Measurements from ENCODE around the gene OR1N1.

The OR1N1 gene

DNA sequence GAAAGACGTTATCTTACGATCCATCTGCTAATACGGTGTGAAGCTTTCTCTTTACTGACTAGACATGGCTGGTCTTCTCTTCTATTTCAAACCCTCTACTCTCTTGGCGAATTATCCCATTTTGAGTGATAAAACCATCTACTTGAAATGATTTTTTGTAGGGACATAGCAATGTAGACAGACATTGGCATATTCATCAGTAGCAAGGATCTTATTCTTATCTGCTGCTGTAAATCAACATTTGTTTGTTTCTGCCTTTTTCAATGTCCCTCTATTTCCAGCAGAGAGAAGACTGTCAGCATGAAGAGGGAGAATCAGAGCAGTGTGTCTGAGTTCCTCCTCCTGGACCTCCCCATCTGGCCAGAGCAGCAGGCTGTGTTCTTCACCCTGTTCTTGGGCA is 8.3 kb downstream of the OR1N1 start, which contains the start of gene OR1J4:
Gene OR1J4, plus strand, starts transcription at position 301 of the 400 bp plus-strand sequence. Its CDS starts 0 bp downstream, at position 301.
- in situ Hi-C loops (cut with MboI; ENCODE audit: low sequenced_read_pairs, unreplicated experiment) = no loop called here
- TF ChIP-seq, protein P1, sequence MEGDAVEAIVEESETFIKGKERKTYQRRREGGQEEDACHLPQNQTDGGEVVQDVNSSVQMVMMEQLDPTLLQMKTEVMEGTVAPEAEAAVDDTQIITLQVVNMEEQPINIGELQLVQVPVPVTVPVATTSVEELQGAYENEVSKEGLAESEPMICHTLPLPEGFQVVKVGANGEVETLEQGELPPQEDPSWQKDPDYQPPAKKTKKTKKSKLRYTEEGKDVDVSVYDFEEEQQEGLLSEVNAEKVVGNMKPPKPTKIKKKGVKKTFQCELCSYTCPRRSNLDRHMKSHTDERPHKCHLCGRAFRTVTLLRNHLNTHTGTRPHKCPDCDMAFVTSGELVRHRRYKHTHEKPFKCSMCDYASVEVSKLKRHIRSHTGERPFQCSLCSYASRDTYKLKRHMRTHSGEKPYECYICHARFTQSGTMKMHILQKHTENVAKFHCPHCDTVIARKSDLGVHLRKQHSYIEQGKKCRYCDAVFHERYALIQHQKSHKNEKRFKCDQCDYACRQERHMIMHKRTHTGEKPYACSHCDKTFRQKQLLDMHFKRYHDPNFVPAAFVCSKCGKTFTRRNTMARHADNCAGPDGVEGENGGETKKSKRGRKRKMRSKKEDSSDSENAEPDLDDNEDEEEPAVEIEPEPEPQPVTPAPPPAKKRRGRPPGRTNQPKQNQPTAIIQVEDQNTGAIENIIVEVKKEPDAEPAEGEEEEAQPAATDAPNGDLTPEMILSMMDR (IDR thresholded peaks at IDR 0.05; ENCODE audit: borderline replicate concordance, control extremely low read depth, extremely low read depth, insufficient read depth, missing control alignments) = no peak
- no peak for DNase-seq (ENCODE audit: low spot score)

DNA sequence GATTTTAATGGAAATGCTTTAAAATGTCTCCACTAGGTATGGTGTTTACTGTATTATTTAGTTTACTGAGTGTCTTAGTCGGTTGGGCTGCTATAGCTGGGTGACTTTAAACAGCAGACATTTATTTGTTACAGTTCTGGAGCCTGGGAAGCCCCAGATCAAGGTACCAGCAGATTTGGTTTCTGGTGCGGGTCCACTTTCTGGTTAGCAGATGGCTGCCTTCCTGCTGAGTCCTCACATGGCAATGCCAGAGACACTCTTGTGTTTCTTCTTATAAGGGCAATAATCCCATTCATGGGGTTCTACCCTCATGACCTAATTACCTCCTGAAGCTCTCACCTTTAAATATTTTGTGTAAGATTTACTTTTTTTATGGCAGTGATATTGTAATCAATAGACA is 8.9 kb downstream of the OR1N1 start:
- no peak for DNase-seq (ENCODE audit: low spot score)
- in situ Hi-C loops (cut with MboI; ENCODE audit: low sequenced_read_pairs, unreplicated experiment) = no loop called here
- TF ChIP-seq, protein P1 (IDR thresholded peaks at IDR 0.05; ENCODE audit: borderline replicate concordance, control extremely low read depth, extremely low read depth, insufficient read depth, missing control alignments) = no peak

DNA sequence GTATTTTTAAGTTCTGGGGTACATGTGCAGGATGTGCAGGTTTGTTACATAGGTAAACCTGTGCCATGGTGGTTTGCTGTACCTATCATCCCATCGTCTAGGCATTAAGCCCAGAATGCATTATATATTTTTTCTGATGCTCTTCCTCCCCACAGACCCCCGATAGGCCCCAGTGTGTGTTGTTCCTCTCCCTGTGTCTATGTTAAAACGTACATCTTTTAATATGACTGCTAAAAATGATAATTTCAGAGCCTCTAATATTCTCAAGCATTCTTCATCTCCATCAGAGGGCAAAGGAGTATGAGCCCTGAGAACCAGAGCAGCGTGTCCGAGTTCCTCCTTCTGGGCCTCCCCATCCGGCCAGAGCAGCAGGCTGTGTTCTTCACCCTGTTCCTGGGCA is 16.6 kb downstream of the OR1N1 start, which contains the start of gene OR1J2:
Gene OR1J2, plus strand, starts transcription at position 301 of the 400 bp plus-strand sequence. Its CDS starts 0 bp downstream, at position 301.
- in situ Hi-C loops (cut with MboI; ENCODE audit: low sequenced_read_pairs, unreplicated experiment) = no loop called here
- no peak for DNase-seq (ENCODE audit: low spot score)
- TF ChIP-seq, protein P1 (IDR thresholded peaks at IDR 0.05; ENCODE audit: borderline replicate concordance, control extremely low read depth, extremely low read depth, insufficient read depth, missing control alignments) = no peak

DNA sequence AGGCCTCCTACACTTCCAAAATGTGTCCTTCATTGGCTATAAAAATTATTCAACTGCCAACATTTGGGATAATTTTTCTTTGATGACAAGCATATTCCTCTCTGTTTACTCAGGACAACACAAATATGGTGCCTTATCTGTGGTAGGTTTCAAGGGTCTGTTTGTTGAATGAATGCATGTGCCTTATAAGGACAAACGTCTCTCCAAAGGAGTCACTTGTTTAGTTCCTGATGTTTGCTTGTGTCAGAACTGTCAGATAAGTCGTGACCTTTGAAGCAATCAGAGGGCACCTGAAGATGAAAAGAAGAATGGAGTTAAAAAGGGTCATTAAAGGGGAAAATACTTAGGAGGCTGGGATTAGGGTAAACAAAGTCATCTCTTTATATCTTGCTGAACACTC is 20.1 kb downstream of the OR1N1 start:
- DNase-seq (ENCODE audit: low spot score) = no peak
- TF ChIP-seq, protein P1 (IDR thresholded peaks at IDR 0.05; ENCODE audit: borderline replicate concordance, control extremely low read depth, extremely low read depth, insufficient read depth, missing control alignments) = no peak
- in situ Hi-C loops (cut with MboI; ENCODE audit: low sequenced_read_pairs, unreplicated experiment) = no loop called here

DNA sequence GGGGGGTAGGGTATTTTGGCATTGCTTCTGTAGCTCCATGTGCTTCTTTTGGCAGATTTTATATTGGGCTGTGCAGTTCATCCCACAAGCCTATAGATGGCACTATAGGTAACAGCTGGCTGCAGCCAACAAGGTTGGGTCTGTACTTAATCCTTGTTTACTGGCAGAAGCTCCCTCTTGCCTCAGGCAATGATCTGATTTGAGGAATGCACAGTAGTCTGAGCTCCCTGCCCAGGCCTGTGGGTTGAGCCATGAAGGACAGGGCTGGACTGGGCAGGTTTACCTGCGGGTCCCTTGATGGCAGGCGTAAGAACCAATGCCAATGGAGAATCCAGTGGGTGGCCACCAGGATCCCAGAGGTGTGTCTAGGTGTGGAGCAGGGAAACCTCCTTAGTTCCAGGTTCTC is 28.2 kb downstream of the OR1N1 start:
- peak; percentile 37 for DNase-seq (ENCODE audit: low spot score)
- TF ChIP-seq, protein P1 (IDR thresholded peaks at IDR 0.05; ENCODE audit: borderline replicate concordance, control extremely low read depth, extremely low read depth, insufficient read depth, missing control alignments) = peak; percentile 66
- in situ Hi-C loops (cut with MboI; ENCODE audit: low sequenced_read_pairs, unreplicated experiment) = no loop called here

DNA sequence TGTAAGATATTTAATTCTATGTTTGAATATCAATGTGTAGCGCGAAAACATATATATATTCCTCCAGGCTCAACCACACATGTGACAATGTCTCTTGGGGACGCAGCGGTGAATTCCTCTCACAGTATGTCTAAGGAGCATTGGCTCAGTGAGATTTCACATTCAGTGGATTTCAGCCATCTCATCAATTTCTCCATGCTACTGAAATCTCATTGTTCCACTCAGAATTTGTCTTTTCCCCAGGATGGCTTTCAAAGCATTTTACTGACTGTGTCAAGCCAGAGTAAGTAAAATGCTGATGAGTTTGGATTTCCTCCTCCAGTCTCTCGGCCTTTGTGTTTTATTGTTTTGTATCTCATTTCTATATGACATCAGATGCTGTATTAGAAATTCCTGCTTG is 48.0 kb downstream of the OR1N1 start:
- DNase-seq (ENCODE audit: low spot score) = no peak
- TF ChIP-seq, protein P1 (IDR thresholded peaks at IDR 0.05; ENCODE audit: borderline replicate concordance, control extremely low read depth, extremely low read depth, insufficient read depth, missing control alignments) = no peak
- in situ Hi-C loops (cut with MboI; ENCODE audit: low sequenced_read_pairs, unreplicated experiment) = no loop called here

Measured in GM13976 (cell line).